Measurements from ENCODE around the gene UBL7. TPM values are rescaled to one million over a fixed set of nuclear protein-coding genes. Genes with fewer than 3 reads are reported as not detected.

UBL7 gene
- total and polyA plus RNA-seq, 2 donors (not counting 1 experiment from before 2014, with no cell fraction given) = 44.4 to 73.9 TPM

DNA sequence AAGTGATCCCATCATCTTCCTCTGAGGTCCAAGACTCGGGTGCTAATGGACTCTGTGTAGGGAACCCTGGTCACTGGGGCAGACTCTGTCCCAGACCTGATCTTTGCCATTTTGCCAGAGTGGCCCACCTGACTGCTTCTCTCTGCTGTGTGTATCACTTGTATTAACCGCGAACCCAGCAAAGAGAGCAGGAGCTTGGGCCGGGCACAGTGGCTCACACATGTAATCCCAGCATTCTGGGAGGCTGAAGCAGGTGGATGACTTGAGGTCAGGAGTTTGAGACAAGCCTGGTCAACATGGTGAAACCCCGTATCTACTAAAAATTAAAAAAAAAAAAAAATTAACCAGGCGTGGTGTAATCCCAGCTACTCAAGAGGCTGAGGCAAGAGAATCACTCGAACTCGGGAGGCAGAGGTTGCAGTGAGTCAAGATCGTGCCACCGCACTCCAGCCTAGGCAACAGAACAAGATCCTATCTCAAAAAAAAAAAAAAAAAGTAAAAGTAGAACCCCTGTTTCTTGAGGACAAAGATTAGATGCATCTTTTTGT lies 60.6 kb downstream of the UBL7 start:
- Histone ChIP-seq H2AFZ (ENCODE audit: insufficient read depth, low read depth, low read length, poor library complexity, severe bottlenecking) (no peak overlapping the region), H3K27ac (ENCODE audit: low read length in 2 of 2) (peak overlapping the region; percentile 76 to 96), H4K20me1 (ENCODE audit: control insufficient read depth, insufficient read depth, low read length, poor library complexity, severe bottlenecking) (no peaks in the 10 kb centered on the region), H3K9me3 (ENCODE audit: control extremely low read depth in 1 of 3, control insufficient read depth in 2 of 3, insufficient read depth in 1 of 3, low read length in 2 of 3) (peaks cover 0 to 4% (median 0%) of the 10 kb centered on the region in 3 donors), H3K4me1 (ENCODE audit: control insufficient read depth in 2 of 2, insufficient read depth in 2 of 2, low read length in 2 of 2) (peaks cover 97 to 99% of the 10 kb centered on the region in 2 donors), H3K36me3 (replicated peaks in 1 of 2; ENCODE audit: control extremely low read depth in 1 of 2, control insufficient read depth in 1 of 2, extremely low read depth in 1 of 2, insufficient read depth in 2 of 2, low read length in 1 of 2) (no peaks in the 10 kb centered on the region), H3K9ac (ENCODE audit: low read length) (no peak overlapping the region), H3K27me3 (replicated peaks in 1 of 4; ENCODE audit: control extremely low read depth in 1 of 4, control insufficient read depth in 3 of 4, insufficient read depth in 4 of 4, low read length in 3 of 4) (no peaks in the 10 kb centered on the region), H3K4me2 (replicated peaks; ENCODE audit: low read depth, low read length, poor library complexity, severe bottlenecking) (peak overlapping the region; percentile 80), H3K79me2 (ENCODE audit: control insufficient read depth, insufficient read depth, low read length) (peaks cover 10% of the 10 kb centered on the region), H3K4me3 (ENCODE audit: control extremely low read depth in 1 of 5, extremely low read depth in 1 of 5, insufficient read depth in 1 of 5, low read depth in 2 of 5, low read length in 4 of 5) (no peak overlapping the region)
- POLR2A ChIA-PET = interaction anchor here (0.7 to 8.4 kb wide), 5 partner anchors 15 to 384 kb away, joined by 3 to 64 read pairs (median 4); no protein-coding TSS in a partner anchor
- Mint-ChIP-seq H3K4me3 (peak overlapping the region; percentile 75), H3K9me3 (ENCODE audit: insufficient read depth) (no peaks in the 10 kb centered on the region), H3K4me1 (peaks cover 93% of the 10 kb centered on the region), H3K27ac (peak overlapping the region; percentile 84), H3K27me3 (no peaks in the 10 kb centered on the region)
- DNase-seq (no peak), ATAC-seq (ENCODE audit: low read depth) (no peak)
- CTCF ChIA-PET = interaction anchor here (1.1 to 9.5 kb wide), 5 partner anchors 17 to 399 kb away, joined by 3 to 153 read pairs (median 7); no protein-coding TSS in a partner anchor
- intact Hi-C loops (cut with micrococcal nuclease) = no loop called here
- no peak for TF ChIP-seq EZH2 (IDR thresholded peaks at IDR 0.05; ENCODE audit: borderline replicate concordance, insufficient read depth, low read depth, low read length, poor library complexity, severe bottlenecking)
- TF ChIP-seq, protein P1, sequence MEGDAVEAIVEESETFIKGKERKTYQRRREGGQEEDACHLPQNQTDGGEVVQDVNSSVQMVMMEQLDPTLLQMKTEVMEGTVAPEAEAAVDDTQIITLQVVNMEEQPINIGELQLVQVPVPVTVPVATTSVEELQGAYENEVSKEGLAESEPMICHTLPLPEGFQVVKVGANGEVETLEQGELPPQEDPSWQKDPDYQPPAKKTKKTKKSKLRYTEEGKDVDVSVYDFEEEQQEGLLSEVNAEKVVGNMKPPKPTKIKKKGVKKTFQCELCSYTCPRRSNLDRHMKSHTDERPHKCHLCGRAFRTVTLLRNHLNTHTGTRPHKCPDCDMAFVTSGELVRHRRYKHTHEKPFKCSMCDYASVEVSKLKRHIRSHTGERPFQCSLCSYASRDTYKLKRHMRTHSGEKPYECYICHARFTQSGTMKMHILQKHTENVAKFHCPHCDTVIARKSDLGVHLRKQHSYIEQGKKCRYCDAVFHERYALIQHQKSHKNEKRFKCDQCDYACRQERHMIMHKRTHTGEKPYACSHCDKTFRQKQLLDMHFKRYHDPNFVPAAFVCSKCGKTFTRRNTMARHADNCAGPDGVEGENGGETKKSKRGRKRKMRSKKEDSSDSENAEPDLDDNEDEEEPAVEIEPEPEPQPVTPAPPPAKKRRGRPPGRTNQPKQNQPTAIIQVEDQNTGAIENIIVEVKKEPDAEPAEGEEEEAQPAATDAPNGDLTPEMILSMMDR (IDR thresholded peaks at IDR 0.05) = no peak
- 50% methylated on average over 5 of the region's 10 CpGs for WGBS (ENCODE audit: insufficient coverage)

All from B cell (primary cell).